ENCODE results near the gene ADGRL3.

The ADGRL3 gene

DNA sequence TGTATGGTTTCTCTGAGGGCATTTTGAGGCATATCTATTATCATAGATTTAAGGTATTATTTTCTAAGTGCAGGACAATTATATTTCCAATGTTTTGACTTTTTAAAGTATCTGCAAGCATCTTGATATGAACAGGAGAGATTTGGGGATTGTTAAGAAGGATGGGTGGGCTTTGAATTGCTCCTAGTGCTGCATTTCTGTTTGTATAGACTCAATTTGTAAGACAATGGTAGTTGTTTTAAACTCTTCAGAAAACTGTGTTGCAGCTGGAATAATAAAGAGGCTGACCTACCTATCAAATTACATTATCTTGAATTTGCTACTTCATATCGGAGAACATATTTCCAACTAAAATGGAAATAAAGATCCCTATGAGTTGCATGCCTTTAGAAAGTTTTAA is 570.3 kb downstream of the ADGRL3 start:
- Histone ChIP-seq H3K36me3 (replicated peaks; ENCODE audit: low read depth, low read length) (no peaks in the 10 kb centered on the region), H3K79me2 (ENCODE audit: low read length) (no peaks in the 10 kb centered on the region), H3K4me3 (ENCODE audit: low read length) (no peak overlapping the region), H2AFZ (ENCODE audit: low read depth, low read length) (no peak overlapping the region), H3K9ac (ENCODE audit: low read length) (no peak overlapping the region), H3K27me3 (ENCODE audit: low read depth, low read length) (no peaks in the 10 kb centered on the region), H3K4me1 (ENCODE audit: low read length) (no peaks in the 10 kb centered on the region), H4K20me1 (ENCODE audit: insufficient read depth, low read length) (no peaks in the 10 kb centered on the region), H3K9me3 (ENCODE audit: insufficient read depth, low read length) (no peaks in the 10 kb centered on the region), H3K4me2 (ENCODE audit: low read length) (no peak overlapping the region), H3K27ac (ENCODE audit: low read length) (no peak overlapping the region)
- TF ChIP-seq EZH2phosphoT487 (IDR thresholded peaks at IDR 0.05; ENCODE audit: low read depth), result no peak
- TF ChIP-seq, protein P1, sequence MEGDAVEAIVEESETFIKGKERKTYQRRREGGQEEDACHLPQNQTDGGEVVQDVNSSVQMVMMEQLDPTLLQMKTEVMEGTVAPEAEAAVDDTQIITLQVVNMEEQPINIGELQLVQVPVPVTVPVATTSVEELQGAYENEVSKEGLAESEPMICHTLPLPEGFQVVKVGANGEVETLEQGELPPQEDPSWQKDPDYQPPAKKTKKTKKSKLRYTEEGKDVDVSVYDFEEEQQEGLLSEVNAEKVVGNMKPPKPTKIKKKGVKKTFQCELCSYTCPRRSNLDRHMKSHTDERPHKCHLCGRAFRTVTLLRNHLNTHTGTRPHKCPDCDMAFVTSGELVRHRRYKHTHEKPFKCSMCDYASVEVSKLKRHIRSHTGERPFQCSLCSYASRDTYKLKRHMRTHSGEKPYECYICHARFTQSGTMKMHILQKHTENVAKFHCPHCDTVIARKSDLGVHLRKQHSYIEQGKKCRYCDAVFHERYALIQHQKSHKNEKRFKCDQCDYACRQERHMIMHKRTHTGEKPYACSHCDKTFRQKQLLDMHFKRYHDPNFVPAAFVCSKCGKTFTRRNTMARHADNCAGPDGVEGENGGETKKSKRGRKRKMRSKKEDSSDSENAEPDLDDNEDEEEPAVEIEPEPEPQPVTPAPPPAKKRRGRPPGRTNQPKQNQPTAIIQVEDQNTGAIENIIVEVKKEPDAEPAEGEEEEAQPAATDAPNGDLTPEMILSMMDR (IDR thresholded peaks at IDR 0.05; ENCODE audit: low read depth, low read length), result no peak

DNA sequence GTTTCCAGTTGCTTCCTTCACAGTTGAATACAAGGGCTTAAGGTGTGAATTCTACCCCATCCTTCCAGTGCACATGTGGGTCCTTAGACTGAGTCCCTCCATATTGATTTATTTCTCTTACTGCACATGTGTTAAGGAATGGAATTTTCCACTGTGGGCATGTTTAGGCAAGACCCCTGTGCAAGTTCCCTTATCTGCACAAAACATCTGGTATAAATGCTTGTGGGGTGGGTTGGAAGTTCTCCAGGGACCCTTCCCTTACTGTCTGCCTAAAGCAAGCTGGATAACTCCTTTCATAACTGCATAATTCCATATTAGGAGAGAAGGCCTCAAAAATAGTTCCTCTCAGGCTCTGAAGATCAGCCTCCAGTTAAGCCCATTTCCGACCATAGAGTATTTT is 570.9 kb downstream of the ADGRL3 start:
- Histone ChIP-seq H4K20me1 (ENCODE audit: insufficient read depth, low read length) (no peaks in the 10 kb centered on the region), H3K4me2 (ENCODE audit: low read length) (no peak overlapping the region), H2AFZ (ENCODE audit: low read depth, low read length) (no peak overlapping the region), H3K9me3 (ENCODE audit: insufficient read depth, low read length) (no peaks in the 10 kb centered on the region), H3K36me3 (replicated peaks; ENCODE audit: low read depth, low read length) (no peaks in the 10 kb centered on the region), H3K79me2 (ENCODE audit: low read length) (no peaks in the 10 kb centered on the region), H3K9ac (ENCODE audit: low read length) (no peak overlapping the region), H3K4me3 (ENCODE audit: low read length) (no peak overlapping the region), H3K27me3 (ENCODE audit: low read depth, low read length) (no peaks in the 10 kb centered on the region), H3K27ac (ENCODE audit: low read length) (no peak overlapping the region), H3K4me1 (ENCODE audit: low read length) (no peaks in the 10 kb centered on the region)
- TF ChIP-seq, protein P1 (IDR thresholded peaks at IDR 0.05; ENCODE audit: low read depth, low read length), result no peak
- no peak for TF ChIP-seq EZH2phosphoT487 (IDR thresholded peaks at IDR 0.05; ENCODE audit: low read depth)

DNA sequence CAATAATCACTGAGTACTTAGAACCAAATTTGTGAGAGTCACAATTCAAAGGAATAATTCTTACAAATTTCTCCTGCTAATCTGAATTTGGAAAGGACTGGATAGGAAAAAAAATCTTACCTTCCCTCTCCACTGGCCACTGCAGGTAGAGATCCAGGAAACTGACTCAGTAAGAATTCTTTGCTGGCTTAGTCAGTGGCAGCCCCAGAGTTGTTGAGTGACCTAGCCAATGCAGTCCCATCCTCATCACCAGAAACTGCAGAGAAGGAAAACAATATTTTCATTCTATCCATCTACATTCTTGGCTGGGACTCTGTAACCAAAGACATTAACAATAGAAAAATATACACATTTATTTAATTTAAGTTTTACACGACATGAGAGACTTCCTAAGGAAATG is 572.0 kb downstream of the ADGRL3 start:
- no peak overlapping the region for H3K4me2 ChIP-seq (ENCODE audit: low read length)
- no peaks in the 10 kb centered on the region for H3K27me3 ChIP-seq (ENCODE audit: low read depth, low read length)
- H3K79me2 ChIP-seq (ENCODE audit: low read length), result no peaks in the 10 kb centered on the region
- no peaks in the 10 kb centered on the region for H3K9me3 ChIP-seq (ENCODE audit: insufficient read depth, low read length)
- no peak overlapping the region for H3K4me3 ChIP-seq (ENCODE audit: low read length)
- H2AFZ ChIP-seq (ENCODE audit: low read depth, low read length), result no peak overlapping the region
- no peaks in the 10 kb centered on the region for H3K36me3 ChIP-seq (replicated peaks; ENCODE audit: low read depth, low read length)
- H3K9ac ChIP-seq (ENCODE audit: low read length), result no peak overlapping the region
- no peak for TF ChIP-seq EZH2phosphoT487 (IDR thresholded peaks at IDR 0.05; ENCODE audit: low read depth)
- TF ChIP-seq, protein P1 (IDR thresholded peaks at IDR 0.05; ENCODE audit: low read depth, low read length), result no peak
- H3K4me1 ChIP-seq (ENCODE audit: low read length), result no peaks in the 10 kb centered on the region
- H3K27ac ChIP-seq (ENCODE audit: low read length), result no peak overlapping the region
- no peaks in the 10 kb centered on the region for H4K20me1 ChIP-seq (ENCODE audit: insufficient read depth, low read length)

DNA sequence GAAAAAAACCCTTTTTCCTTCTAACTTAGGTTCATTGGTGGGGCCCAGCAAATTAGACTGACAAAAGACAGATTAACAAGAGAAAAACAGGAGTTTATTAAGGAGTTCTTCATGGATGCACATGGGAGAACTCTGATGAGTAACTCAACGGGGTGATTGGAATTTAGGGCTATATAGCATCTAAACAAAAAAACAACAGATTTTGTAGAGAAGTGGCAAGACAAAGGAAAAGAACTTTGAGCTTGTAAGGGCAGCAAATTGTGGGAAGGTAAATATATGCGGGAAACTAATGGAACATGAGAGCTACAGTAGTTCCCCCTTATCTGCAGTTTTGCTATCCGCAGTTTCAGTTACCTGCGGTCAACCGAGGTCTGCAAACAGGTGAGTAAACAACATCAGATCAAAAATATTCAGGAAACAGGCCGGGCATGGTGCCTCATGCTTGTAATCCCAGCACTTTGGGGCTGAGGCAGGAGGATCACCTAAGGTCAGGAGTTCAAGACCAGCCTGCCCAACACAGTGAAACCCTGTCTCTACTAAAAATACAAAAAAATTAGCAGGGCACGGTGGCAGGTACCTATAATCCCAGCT is 573.6 kb downstream of the ADGRL3 start:
- H3K4me1 ChIP-seq (ENCODE audit: low read length), result no peaks in the 10 kb centered on the region
- no peak overlapping the region for H3K4me2 ChIP-seq (ENCODE audit: low read length)
- no peak overlapping the region for H3K27ac ChIP-seq (ENCODE audit: low read length)
- no peak overlapping the region for H3K9ac ChIP-seq (ENCODE audit: low read length)
- H3K27me3 ChIP-seq (ENCODE audit: low read depth, low read length), result no peaks in the 10 kb centered on the region
- H3K4me3 ChIP-seq (ENCODE audit: low read length), result no peak overlapping the region
- no peaks in the 10 kb centered on the region for H3K9me3 ChIP-seq (ENCODE audit: insufficient read depth, low read length)
- no peaks in the 10 kb centered on the region for H3K79me2 ChIP-seq (ENCODE audit: low read length)
- H4K20me1 ChIP-seq (ENCODE audit: insufficient read depth, low read length), result no peaks in the 10 kb centered on the region
- H2AFZ ChIP-seq (ENCODE audit: low read depth, low read length), result no peak overlapping the region
- H3K36me3 ChIP-seq (replicated peaks; ENCODE audit: low read depth, low read length), result no peaks in the 10 kb centered on the region
- TF ChIP-seq EZH2phosphoT487 (IDR thresholded peaks at IDR 0.05; ENCODE audit: low read depth), result no peak
- TF ChIP-seq, protein P1 (IDR thresholded peaks at IDR 0.05; ENCODE audit: low read depth, low read length), result no peak

Data from OCI-LY3 (cell line).